ENCODE results near the gene FOXS1. TPM values are rescaled to one million over a fixed set of nuclear protein-coding genes. Genes with fewer than 3 reads are reported as not detected.

Gene FOXS1
- total and polyA plus RNA-seq, 2 experiments from 2014 or later, result 0.26 TPM; not detected in 1

DNA sequence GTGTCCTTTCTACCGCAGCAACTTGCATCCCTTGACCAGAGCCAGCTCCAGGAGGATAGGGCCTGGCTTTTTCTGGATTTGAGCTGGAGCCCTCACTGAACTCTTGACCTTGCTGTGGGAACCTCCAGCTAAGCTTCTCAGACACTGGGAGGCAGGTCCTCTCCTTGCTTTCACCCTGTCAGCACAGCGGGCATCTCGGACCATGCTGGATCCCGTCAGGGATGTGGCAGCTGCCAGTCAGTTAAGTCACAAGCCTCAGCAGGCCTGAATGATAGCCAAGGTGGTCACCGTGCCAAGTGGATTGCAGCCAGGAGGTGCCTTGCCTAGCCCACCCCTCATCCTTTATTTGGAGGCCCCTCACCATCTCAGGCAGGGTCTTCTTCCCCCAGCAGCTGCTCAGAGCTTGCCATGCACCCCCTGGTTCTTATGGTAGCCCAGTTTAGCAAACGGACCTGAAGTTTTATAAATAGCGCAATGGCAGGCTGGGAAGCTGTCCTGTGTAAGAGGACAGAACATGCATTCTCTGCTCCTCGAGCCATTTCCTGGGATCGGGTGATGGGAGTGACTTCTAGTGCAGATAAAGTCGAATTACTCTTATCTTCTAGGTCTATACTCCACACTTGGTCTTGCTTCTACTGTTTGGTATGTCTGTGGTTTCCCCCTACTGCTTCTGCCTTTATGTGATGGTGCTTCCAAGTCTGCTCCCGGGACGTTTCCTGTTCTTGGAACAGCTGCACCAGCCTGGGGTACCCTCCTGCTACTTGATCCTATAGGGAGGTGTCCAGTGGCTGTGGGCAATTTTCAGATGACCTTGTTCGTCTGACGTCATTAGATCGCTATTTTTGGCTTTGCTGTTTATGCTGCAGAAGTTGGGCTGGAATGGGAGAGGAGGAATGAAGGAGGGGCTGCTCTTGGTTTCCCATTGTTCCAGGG, 33.3 kb downstream of the FOXS1 start:
- TF ChIP-seq STAT1 (IDR thresholded peaks at IDR 0.05; ENCODE audit: unreplicated experiment) (no peak), JUNB (IDR thresholded peaks at IDR 0.05; ENCODE audit: unreplicated experiment) (no peak), POLR2AphosphoS5 (IDR thresholded peaks at IDR 0.05; ENCODE audit: low read depth) (no peak), NANOG (IDR thresholded peaks at IDR 0.05; ENCODE audit: borderline replicate concordance) (no peak), ZNF331 (CRISPR knock-in tag; IDR thresholded peaks at IDR 0.05; ENCODE audit: low read depth) (no peak), EZH2phosphoT487 (IDR thresholded peaks at IDR 0.05; ENCODE audit: unreplicated experiment) (no peak), CREB1 (CRISPR knock-in tag; IDR thresholded peaks at IDR 0.05; ENCODE audit: low read depth) (no peak), EZH2 (IDR thresholded peaks at IDR 0.05; ENCODE audit: low read depth, unreplicated experiment) (no peak), ZNF114 (CRISPR knock-in tag; IDR thresholded peaks at IDR 0.05) (no peak)
- TF ChIP-seq, protein P1, sequence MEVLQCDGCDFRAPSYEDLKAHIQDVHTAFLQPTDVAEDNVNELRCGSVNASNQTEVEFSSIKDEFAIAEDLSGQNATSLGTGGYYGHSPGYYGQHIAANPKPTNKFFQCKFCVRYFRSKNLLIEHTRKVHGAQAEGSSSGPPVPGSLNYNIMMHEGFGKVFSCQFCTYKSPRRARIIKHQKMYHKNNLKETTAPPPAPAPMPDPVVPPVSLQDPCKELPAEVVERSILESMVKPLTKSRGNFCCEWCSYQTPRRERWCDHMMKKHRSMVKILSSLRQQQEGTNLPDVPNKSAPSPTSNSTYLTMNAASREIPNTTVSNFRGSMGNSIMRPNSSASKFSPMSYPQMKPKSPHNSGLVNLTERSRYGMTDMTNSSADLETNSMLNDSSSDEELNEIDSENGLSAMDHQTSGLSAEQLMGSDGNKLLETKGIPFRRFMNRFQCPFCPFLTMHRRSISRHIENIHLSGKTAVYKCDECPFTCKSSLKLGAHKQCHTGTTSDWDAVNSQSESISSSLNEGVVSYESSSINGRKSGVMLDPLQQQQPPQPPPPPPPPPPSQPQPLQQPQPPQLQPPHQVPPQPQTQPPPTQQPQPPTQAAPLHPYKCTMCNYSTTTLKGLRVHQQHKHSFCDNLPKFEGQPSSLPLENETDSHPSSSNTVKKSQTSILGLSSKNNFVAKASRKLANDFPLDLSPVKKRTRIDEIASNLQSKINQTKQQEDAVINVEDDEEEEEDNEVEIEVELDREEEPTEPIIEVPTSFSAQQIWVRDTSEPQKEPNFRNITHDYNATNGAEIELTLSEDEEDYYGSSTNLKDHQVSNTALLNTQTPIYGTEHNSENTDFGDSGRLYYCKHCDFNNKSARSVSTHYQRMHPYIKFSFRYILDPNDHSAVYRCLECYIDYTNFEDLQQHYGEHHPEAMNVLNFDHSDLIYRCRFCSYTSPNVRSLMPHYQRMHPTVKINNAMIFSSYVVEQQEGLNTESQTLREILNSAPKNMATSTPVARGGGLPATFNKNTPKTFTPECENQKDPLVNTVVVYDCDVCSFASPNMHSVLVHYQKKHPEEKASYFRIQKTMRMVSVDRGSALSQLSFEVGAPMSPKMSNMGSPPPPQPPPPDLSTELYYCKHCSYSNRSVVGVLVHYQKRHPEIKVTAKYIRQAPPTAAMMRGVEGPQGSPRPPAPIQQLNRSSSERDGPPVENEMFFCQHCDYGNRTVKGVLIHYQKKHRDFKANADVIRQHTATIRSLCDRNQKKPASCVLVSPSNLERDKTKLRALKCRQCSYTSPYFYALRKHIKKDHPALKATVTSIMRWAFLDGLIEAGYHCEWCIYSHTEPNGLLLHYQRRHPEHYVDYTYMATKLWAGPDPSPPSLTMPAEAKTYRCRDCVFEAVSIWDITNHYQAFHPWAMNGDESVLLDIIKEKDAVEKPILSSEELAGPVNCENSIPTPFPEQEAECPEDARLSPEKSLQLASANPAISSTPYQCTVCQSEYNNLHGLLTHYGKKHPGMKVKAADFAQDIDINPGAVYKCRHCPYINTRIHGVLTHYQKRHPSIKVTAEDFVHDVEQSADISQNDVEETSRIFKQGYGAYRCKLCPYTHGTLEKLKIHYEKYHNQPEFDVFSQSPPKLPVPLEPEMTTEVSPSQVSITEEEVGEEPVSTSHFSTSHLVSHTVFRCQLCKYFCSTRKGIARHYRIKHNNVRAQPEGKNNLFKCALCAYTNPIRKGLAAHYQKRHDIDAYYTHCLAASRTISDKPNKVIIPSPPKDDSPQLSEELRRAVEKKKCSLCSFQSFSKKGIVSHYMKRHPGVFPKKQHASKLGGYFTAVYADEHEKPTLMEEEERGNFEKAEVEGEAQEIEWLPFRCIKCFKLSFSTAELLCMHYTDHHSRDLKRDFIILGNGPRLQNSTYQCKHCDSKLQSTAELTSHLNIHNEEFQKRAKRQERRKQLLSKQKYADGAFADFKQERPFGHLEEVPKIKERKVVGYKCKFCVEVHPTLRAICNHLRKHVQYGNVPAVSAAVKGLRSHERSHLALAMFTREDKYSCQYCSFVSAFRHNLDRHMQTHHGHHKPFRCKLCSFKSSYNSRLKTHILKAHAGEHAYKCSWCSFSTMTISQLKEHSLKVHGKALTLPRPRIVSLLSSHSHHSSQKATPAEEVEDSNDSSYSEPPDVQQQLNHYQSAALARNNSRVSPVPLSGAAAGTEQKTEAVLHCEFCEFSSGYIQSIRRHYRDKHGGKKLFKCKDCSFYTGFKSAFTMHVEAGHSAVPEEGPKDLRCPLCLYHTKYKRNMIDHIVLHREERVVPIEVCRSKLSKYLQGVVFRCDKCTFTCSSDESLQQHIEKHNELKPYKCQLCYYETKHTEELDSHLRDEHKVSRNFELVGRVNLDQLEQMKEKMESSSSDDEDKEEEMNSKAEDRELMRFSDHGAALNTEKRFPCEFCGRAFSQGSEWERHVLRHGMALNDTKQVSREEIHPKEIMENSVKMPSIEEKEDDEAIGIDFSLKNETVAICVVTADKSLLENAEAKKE (CRISPR knock-in tag; IDR thresholded peaks at IDR 0.05), result no peak
- TF ChIP-seq, protein P2, sequence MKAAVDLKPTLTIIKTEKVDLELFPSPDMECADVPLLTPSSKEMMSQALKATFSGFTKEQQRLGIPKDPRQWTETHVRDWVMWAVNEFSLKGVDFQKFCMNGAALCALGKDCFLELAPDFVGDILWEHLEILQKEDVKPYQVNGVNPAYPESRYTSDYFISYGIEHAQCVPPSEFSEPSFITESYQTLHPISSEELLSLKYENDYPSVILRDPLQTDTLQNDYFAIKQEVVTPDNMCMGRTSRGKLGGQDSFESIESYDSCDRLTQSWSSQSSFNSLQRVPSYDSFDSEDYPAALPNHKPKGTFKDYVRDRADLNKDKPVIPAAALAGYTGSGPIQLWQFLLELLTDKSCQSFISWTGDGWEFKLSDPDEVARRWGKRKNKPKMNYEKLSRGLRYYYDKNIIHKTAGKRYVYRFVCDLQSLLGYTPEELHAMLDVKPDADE (IDR thresholded peaks at IDR 0.05), result no peak
- TF ChIP-seq, protein P3, sequence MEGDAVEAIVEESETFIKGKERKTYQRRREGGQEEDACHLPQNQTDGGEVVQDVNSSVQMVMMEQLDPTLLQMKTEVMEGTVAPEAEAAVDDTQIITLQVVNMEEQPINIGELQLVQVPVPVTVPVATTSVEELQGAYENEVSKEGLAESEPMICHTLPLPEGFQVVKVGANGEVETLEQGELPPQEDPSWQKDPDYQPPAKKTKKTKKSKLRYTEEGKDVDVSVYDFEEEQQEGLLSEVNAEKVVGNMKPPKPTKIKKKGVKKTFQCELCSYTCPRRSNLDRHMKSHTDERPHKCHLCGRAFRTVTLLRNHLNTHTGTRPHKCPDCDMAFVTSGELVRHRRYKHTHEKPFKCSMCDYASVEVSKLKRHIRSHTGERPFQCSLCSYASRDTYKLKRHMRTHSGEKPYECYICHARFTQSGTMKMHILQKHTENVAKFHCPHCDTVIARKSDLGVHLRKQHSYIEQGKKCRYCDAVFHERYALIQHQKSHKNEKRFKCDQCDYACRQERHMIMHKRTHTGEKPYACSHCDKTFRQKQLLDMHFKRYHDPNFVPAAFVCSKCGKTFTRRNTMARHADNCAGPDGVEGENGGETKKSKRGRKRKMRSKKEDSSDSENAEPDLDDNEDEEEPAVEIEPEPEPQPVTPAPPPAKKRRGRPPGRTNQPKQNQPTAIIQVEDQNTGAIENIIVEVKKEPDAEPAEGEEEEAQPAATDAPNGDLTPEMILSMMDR (conservative IDR thresholded peaks at IDR 0.05; ENCODE audit: low read depth in 2 of 2), result no peak
- TF ChIP-seq, protein P4, sequence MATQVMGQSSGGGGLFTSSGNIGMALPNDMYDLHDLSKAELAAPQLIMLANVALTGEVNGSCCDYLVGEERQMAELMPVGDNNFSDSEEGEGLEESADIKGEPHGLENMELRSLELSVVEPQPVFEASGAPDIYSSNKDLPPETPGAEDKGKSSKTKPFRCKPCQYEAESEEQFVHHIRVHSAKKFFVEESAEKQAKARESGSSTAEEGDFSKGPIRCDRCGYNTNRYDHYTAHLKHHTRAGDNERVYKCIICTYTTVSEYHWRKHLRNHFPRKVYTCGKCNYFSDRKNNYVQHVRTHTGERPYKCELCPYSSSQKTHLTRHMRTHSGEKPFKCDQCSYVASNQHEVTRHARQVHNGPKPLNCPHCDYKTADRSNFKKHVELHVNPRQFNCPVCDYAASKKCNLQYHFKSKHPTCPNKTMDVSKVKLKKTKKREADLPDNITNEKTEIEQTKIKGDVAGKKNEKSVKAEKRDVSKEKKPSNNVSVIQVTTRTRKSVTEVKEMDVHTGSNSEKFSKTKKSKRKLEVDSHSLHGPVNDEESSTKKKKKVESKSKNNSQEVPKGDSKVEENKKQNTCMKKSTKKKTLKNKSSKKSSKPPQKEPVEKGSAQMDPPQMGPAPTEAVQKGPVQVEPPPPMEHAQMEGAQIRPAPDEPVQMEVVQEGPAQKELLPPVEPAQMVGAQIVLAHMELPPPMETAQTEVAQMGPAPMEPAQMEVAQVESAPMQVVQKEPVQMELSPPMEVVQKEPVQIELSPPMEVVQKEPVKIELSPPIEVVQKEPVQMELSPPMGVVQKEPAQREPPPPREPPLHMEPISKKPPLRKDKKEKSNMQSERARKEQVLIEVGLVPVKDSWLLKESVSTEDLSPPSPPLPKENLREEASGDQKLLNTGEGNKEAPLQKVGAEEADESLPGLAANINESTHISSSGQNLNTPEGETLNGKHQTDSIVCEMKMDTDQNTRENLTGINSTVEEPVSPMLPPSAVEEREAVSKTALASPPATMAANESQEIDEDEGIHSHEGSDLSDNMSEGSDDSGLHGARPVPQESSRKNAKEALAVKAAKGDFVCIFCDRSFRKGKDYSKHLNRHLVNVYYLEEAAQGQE (IDR thresholded peaks at IDR 0.05; ENCODE audit: unreplicated experiment), result no peak
- Histone ChIP-seq H3K27me3 (ENCODE audit: insufficient read depth) (no peaks in the 10 kb centered on the region), H3K36me3 (ENCODE audit: insufficient read depth) (no peaks in the 10 kb centered on the region), H3K4me1 (ENCODE audit: insufficient read depth) (peaks cover 8% of the 10 kb centered on the region; the same call in 1 of the 2 replicates), H3K4me2 (no peak overlapping the region), H2AFZ (no peak overlapping the region), H3K27ac (ENCODE audit: low read depth) (no peak overlapping the region), H3F3A (replicated peaks; ENCODE audit: low read depth) (0 out of 2 replicates have a peak, but pooled peaks cover 6% of the 10 kb centered on the region), H3K4me3 (no peak overlapping the region), H4K20me1 (replicated peaks; ENCODE audit: insufficient read depth) (peaks cover 10% of the 10 kb centered on the region), H3K79me2 (replicated peaks; ENCODE audit: insufficient read depth) (no peaks in the 10 kb centered on the region), H3K9me2 (ENCODE audit: insufficient read depth) (no peaks in the 10 kb centered on the region)
- no peaks in the 10 kb centered on the region for H3K36me3 Mint-ChIP-seq (ENCODE audit: low read depth)
- DNase-seq (ENCODE audit: low spot score) (no peak), ATAC-seq (no peak)
- H3K27me3 Mint-ChIP-seq (ENCODE audit: insufficient read depth, low read depth, poor library complexity), result peaks cover 6% of the 10 kb centered on the region
- H3K4me3 Mint-ChIP-seq, result no peak overlapping the region
- H3K27ac Mint-ChIP-seq, result no peak overlapping the region
- H3K4me1 Mint-ChIP-seq, result peaks cover 9% of the 10 kb centered on the region
- H3K9me3 Mint-ChIP-seq, result no peaks in the 10 kb centered on the region
